IPS DF 4.7 (cell line): ENCODE results near the gene AK5.

Experiments
- DNase-seq: peaks from one replicate; pipeline ENCODE4 v3.0.0-alpha.2; 2013; ENCODE audit warnings: low spot score; ENCODE audit errors: extremely low read depth

Gene AK5

DNA sequence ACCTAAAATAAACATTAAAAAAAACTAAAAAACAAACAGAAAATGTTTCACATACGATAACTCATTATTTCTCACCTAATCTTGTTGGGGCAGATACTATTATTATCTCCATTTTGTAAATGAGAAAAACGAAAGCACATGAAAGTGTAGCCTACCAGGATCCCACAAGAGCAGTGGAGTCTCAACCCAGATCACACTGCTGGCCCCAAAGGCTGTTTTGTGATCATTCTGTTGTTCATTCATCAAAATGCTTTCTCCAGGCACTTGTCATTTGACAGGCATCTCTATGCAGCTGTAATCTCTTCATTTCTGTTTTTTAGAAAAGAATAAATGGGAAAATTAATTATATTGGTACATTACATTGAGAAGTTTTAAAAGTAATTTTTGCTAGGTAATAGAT is 67.5 kb downstream of the AK5 start:
- DNase-seq: no peak

GRCh38 chr1:77350012-77350770 is 68.4 kb downstream of the AK5 start:
- DNase-seq: no peak

GRCh38 chr1:77354536-77354935 is 72.7 kb downstream of the AK5 start:
- no peak for DNase-seq

GRCh38 chr1:77355010-77355409 is 73.2 kb downstream of the AK5 start:
- no peak for DNase-seq

DNA sequence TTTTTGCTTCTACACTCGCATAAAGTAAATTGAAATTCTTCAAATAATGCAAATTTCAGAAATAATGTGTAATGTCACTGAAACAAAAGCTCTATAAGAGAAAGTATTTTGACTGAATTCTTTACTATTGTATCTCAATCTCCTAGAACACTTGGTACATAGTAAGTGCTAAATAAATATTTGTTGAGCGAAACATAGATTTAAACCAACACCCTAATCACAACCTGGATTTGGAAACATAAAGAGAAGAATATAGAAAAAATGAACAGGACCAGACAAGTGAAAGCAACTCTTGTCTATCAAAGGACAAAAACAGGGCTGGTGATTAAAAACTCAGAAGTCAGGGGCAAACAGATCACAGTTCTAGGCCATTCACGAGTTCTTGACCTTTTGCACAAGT is 74.3 kb downstream of the AK5 start:
- no peak for DNase-seq

GRCh38 chr1:77360256-77360655 is 78.4 kb downstream of the AK5 start:
- no peak for DNase-seq

- no peak for DNase-seq
Measured at GRCh38 chr1:77361621-77362020, 79.8 kb downstream of the AK5 start.

- no peak for DNase-seq
Measured at GRCh38 chr1:77370161-77370560, 88.3 kb downstream of the AK5 start.

- DNase-seq: no peak
Measured at GRCh38 chr1:77370583-77371306, 88.9 kb downstream of the AK5 start.

- no peak for DNase-seq
Measured at GRCh38 chr1:77371396-77371795, 89.6 kb downstream of the AK5 start.

DNA sequence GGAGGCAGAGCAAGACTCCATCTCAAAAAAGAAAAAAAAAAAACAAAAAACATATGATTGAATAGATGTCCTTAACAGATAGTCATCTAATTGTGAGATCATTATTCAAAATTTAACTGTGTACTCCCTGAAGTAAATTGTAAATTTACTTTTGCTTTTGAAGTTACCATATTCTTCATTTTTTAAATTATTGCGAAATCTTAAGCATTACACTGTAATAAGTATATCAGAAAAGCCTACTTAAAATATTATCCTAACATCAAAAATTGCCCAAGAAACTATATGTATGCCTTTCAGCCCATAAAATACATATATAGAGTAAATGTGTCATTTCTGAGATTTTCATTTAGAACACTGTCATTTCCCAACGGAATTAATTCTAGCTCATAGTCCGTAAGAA is 91.9 kb downstream of the AK5 start:
- no peak for DNase-seq

DNA sequence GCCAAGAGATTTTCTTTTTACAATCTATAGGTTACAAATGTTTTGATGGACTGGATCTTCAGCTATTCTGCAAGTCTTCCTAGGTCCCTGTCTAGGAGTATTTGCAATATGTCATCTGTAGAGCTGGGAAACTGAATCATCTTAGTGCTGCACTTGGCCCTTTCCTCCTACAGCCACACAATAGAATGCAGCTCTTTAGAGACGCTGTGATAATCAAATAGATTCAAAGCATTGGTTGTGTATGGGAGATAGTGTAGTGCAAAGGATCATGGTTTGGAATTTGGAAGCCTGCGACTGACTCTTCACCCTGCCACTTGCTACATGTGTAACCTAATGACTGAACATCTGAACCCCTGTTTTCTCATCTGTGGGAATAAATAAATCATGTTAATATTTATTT is 93.7 kb downstream of the AK5 start:
- no peak for DNase-seq

DNA sequence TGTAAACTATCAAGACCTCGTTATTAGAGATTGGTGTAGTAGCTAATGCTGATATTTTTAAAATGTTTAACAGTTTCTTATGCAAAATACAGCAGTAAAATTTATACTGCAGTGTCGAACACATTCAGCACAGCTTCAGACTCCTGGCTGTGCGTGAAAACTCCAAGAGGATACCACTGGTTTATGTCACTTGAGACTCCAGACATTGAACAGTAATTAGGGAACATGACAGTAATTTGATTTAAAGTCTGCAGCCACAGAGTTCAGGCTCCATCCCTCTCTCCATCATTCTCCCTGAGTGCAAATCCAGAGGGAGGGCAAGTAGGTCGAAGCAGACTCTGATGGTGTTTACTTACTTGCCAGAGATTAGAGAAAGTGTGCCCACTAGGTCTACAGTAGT is 94.2 kb downstream of the AK5 start:
- DNase-seq: no peak

GRCh38 chr1:77378723-77379535 is 97.1 kb downstream of the AK5 start:
- no peak for DNase-seq

DNA sequence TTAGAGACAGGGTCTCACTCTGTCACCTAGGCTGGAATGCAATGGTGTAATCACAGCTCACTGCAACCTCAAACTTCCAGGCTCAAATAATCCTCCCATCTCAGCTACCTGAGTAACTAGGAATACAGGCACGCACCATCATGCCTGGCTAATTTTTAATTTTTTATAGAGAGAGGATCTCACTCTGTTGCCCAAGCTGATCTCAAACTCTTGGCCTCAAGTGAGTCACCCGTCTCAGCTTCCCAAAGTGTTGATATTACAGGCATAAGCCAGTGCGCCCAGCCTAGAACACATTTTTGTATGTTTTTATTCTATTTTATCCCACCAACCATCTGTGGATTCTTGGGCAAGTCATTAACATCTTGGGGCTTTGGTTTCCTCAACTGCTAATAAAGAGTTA is 100.5 kb downstream of the AK5 start:
- DNase-seq: no peak

- DNase-seq: no peak
Measured at GRCh38 chr1:77383236-77383635, 101.4 kb downstream of the AK5 start.

DNA sequence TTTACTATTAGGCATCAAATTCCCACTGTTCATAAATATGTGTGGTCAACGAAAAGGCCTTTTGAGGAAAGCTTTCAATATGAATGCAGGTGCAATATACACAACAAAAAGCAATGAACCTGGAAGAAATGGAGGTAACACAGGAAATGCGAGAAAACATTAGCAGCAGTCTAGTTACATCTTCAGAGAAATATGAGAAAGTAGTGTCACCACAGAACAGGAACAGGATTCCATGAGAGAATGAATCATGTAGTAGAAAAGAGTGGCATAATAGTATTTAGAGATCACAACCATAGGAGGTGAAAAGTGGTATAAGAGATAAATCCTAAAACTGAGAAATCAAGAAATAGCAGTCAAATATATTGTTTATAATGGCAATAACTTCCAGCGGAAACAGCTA is 103.7 kb downstream of the AK5 start:
- no peak for DNase-seq

DNA sequence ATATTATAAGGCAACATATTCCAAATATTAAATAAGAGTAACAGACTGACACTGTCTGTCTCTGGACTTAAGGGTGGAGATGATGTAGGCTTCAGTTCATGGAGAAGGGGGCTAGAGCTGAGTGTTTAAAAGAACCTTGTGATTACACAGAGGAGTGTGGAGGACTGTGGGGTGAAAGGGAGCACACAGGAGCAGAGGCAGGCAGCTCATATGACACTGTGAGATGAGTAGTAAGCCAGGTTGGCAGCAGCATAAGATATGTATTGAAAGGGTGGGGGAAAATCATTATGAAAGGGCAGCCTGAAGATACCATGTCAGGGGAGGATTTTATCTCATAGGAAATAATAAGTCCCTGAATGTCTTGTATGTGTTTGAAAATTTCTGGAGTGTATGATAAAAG is 104.5 kb downstream of the AK5 start:
- no peak for DNase-seq

- no peak for DNase-seq
Measured at GRCh38 chr1:77387553-77387952, 105.7 kb downstream of the AK5 start.

DNA sequence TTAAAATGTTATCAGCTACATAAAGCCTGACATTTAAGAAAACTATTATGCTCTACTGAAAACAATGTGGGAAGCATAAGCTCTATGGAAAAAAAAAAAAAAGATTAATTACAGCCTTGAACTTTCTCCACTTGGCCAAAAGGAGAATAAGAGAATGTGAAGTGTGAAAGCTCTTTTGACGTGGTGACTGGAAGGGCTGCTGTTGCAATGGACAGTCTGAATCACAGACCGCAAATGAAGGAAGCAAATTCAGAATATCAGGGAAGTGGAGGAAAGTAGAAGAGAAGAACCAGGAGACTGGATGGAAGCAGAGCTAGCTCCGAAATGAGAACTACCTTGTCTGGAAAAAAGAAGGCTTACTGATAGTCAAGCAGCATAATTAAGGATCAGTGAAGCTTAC is 106.8 kb downstream of the AK5 start:
- no peak for DNase-seq

DNA sequence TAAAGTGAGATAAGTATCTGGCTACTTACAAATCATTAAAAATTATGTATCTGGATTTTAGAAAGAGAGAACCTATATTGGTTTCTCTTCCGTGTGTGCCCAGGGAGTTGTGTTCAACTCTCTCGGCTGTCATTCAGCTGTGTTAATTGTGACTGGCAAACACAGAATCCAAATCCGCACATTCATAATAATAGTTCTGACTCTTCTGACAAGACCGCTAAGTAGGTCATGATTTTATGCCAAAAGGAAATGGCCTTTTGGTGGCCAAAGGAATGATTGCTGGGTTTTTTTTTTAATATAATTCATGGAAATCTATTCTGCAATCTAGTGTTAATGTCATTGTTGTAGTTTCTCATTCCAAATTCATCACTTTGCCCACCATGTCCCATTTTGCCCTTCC is 110.7 kb downstream of the AK5 start:
- DNase-seq: no peak

DNA sequence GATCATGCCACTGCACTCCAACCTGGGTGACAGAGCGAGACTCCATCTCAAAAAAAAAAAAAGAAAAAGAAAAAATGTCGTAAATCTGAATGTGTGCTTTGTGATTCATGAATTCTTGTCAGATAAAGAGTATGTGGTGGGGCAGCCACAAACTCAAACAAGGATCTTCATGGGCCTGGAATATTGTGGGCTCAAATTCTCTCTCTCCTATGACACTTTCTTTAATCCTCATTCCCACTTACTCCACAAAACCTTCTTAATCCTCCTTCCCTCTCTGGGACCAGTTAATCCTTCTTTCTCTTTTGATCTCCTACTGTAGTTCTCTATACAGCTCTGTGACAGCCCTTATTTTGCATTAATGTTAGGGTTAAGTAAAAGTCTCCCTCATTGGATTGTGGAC is 112.3 kb downstream of the AK5 start:
- DNase-seq: no peak
